ENCODE measurements around the gene ZNF695.
"Not testable (repeated sequence)": the region's sequence is repeated elsewhere in the genome, so short reads cannot be mapped to it uniquely, and the experiment has no call there.

ZNF695 gene

DNA sequence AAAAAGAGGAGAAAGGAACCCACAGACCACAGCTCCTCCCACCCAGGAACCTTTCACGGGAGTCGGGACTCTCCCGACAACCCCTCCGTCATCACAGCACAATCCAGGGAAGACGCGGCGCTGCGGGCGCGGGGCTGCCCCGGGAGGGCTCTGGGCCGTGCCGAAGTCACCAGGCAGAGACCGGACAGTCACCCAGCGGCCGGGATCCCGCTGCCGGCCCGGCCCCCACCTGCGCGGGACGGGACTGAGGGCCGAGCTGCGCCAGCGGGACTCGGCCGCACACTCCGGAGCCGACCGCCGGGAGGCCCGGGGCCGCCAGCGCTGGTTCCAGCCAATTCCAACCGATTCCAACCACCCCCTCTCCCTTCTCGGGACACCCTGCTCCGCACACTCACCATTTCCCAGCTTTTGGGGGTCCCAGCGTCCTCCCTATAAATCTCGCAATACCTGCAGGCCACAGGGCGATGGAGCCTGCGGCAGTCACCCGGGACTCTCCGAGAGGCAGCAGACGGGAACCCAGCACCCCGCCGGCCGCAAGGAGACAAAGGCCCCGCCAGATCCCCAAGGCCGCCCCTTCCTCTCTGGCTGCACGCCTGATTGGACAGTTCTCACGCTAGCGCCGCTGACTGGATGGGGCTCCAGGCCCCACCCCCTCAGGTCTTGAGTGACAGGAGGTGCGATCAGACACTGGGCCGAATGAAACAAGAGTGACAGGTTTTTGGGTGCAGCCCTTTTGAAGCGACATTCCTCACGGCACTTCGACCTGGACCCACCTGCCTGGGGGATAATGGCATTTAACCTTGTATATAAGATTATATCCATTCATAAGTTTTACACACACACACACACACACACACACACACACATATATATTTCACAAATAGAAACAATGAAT is at the start of gene ZNF695:
TSS of gene ZNF695 (minus strand) at position 547 of the 895 bp plus-strand sequence. CDS start at position 398, 149 bp downstream.
- H3K4me1 Mint-ChIP-seq (ENCODE audit: low read depth), result no peaks in the 10 kb centered on the region
- H3K4me3 Mint-ChIP-seq, result peak within 1 kb of the TSS; percentile 81
- no peak within 1 kb of the TSS for H3K27ac Mint-ChIP-seq
- H3K27me3 Mint-ChIP-seq (ENCODE audit: low read depth), result peaks cover 15% of the 10 kb centered on the region
- peaks cover 28% of the 10 kb centered on the region for H3K9me3 Mint-ChIP-seq
- H3K36me3 Mint-ChIP-seq (ENCODE audit: low read depth), result no peaks in the 10 kb centered on the region

DNA sequence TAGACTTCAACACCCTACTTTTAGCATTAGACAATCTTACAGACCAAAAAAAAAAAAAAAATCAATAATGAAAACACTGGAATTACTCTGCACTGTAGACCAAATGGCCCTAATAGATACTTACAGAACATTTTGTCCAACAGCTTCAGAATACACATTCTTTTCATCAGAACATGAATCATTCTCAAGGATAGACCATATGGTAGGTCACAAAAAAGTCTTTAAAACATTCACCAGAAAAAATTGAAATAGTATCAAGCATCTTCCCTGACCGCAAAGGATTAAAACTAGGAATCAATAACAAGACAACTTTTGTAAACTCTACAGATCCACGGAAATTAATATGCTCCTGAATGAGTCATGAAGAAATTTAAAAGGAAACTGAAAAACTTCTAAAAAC is 48.2 kb upstream of the ZNF695 start:
- Mint-ChIP-seq H3K27me3 (ENCODE audit: low read depth) (no peaks in the 10 kb centered on the region), H3K36me3 (ENCODE audit: low read depth) (peaks cover 16% of the 10 kb centered on the region), H3K4me3 (no peak overlapping the region), H3K9me3 (peaks cover 74% of the 10 kb centered on the region), H3K27ac (no peak overlapping the region), H3K4me1 (ENCODE audit: low read depth) (no peaks in the 10 kb centered on the region)

DNA sequence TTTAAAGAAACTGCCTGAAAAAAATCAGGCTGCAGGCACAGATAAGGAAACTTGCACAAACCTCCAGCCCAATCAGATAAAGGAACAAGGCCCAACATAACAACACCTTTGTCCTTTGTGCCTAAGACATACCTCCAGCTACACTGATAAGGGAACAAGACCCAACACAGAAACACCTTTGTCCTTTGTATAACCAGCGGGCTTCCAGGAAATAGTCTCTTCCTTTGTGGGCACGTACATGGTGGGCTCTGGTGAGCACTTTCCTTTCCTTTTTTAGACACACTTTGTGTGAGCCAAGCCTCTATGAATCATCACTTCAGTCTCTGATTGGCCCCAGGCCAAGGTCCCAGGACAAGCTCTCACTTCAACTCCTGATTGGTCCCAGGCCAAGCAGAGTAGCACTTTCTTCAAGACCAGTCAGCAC is 47.1 kb upstream of the ZNF695 start:
- Mint-ChIP-seq H3K27me3 (ENCODE audit: low read depth) (no peaks in the 10 kb centered on the region), H3K27ac (no peak overlapping the region), H3K36me3 (ENCODE audit: low read depth) (peaks cover 16% of the 10 kb centered on the region), H3K9me3 (peaks cover 73% of the 10 kb centered on the region), H3K4me1 (ENCODE audit: low read depth) (no peaks in the 10 kb centered on the region), H3K4me3 (no peak overlapping the region)

DNA sequence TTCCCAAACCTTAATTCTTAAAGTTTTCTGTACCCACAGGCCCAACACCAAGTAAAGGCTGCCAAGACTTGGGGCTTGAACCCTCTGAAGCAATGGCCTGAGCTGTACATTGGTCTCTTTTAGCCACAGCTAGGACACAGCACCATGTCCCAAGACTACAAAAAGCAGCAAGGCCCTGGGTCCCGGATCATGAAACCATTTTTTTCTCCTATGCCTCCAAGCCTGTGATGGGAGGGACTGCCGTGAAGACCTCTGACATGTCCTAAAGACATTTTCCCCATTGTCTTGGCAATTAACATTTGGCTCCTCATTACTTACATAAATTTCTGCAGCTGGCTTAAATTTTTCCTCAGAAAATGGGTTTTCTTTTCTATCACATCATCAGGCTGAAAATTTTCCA is 39.8 kb upstream of the ZNF695 start:
- H3K36me3 Mint-ChIP-seq (ENCODE audit: low read depth), result peaks cover 3% of the 10 kb centered on the region
- no peak overlapping the region for H3K4me3 Mint-ChIP-seq
- H3K27ac Mint-ChIP-seq, result no peak overlapping the region
- no peaks in the 10 kb centered on the region for H3K27me3 Mint-ChIP-seq (ENCODE audit: low read depth)
- no peaks in the 10 kb centered on the region for H3K4me1 Mint-ChIP-seq (ENCODE audit: low read depth)
- peaks cover 73% of the 10 kb centered on the region for H3K9me3 Mint-ChIP-seq

DNA sequence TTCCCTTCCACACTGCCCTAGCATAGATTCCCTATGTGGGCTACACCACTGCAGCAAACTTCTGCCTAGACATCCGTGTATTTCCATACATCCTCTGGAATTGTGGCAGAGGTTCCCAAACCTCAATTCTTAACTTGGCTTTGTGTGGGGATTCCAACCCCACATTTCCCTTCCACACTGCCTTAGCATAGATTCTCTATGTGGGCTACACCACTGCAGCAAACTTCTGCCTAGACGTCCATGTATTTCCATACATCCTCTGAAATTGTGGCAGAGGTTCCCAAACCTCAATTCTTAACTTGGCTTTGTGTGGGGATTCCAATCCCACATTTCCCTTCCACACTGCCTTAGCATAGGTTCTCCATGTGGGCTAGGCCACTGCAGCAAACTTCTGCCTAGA is 39.4 kb upstream of the ZNF695 start:
- no peaks in the 10 kb centered on the region for H3K4me1 Mint-ChIP-seq (ENCODE audit: low read depth)
- H3K4me3 Mint-ChIP-seq, result no peak overlapping the region
- H3K27ac Mint-ChIP-seq, result no peak overlapping the region
- H3K9me3 Mint-ChIP-seq, result peaks cover 73% of the 10 kb centered on the region
- H3K27me3 Mint-ChIP-seq (ENCODE audit: low read depth), result no peaks in the 10 kb centered on the region
- peaks cover 1% of the 10 kb centered on the region for H3K36me3 Mint-ChIP-seq (ENCODE audit: low read depth)

DNA sequence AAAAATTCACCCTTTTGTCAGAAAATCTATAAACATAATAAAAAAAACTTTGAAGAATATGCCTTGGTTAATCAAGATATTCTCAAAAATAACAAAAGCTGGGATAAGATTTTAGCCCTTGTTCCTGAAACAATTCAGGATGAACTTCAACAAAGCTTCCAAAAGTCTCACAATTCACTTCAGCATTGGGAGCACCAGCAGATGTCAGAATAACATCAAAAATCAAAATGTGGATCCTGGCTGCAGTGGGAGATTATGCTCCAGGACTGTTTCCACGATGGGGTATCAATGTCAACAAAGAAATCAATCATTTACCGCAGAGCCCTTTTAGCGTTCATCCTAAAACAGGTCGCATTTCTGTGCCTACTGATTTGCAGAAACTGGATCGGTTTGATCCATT is 35.5 kb upstream of the ZNF695 start:
- Mint-ChIP-seq H3K27ac (no peak overlapping the region), H3K9me3 (peaks cover 67% of the 10 kb centered on the region), H3K4me1 (ENCODE audit: low read depth) (no peaks in the 10 kb centered on the region), H3K4me3 (no peak overlapping the region), H3K27me3 (ENCODE audit: low read depth) (no peaks in the 10 kb centered on the region), H3K36me3 (ENCODE audit: low read depth) (peaks cover 3% of the 10 kb centered on the region)

DNA sequence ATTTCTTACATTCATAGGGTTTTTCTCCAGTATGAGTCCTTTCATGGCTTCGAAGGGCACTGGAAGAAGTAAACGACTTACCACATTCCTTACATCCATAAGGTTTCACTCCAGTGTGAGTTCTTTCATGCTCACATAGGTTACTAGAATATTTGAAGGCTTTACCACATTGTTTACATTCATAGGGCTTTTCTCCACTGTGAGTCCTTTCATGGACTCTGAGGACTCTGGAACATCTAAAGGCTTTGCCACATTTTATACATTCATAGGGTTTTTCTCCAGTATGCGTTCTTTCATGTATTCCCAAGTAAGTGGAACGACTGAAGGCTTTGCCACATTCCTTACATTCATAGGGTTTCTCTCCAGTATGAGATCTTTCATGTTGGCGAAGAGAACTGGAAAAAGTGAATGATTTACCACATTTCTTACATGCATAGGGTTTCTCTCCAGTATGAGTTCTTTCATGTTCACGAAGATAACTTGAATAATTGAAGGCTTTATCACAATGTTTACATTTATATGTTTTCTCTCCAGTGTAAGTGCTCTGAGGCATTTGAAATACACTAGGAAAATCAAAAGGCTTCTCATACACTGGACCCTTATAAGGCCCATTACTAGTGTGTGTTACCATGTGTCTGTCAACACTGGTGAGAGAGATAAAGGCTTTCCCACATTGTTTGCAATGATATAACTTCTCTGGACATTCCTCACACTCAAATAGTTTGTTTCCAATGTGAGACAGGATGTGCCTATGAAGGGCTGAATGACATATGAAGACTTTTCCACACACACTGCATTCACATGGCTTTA is 29.9 kb upstream of the ZNF695 start:
- Mint-ChIP-seq H3K27me3 (ENCODE audit: low read depth) (no peaks in the 10 kb centered on the region), H3K4me3 (no peak overlapping the region), H3K9me3 (peaks cover 68% of the 10 kb centered on the region), H3K36me3 (ENCODE audit: low read depth) (peaks cover 19% of the 10 kb centered on the region), H3K27ac (no peak overlapping the region), H3K4me1 (ENCODE audit: low read depth) (no peaks in the 10 kb centered on the region)

DNA sequence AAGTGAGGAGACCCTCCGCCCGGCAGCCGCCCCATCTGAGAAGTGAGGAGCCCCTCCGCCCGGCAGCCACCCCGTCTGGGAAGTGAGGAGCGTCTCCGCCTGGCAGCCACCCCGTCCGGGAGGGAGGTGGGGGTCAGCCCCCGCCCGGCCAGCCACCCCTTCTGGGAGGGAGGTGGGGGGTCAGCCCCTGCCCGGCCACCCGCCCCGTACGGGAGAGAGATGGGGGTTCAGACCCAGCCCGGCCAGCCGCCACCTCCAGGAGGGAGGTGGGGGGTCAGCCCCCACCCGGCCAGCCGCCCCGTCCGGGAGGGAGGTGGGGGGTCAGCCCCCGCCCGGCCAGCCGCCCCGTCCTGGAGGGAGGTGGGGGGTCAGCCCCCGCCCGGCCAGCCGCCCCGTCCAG is 24.4 kb upstream of the ZNF695 start:
- not testable (repeated sequence) for H3K27me3 Mint-ChIP-seq (ENCODE audit: low read depth); H3K4me3 Mint-ChIP-seq; H3K27ac Mint-ChIP-seq; H3K4me1 Mint-ChIP-seq (ENCODE audit: low read depth)
- H3K36me3 Mint-ChIP-seq (ENCODE audit: low read depth), result peaks cover 11% of the 10 kb centered on the region
- H3K9me3 Mint-ChIP-seq, result peaks cover 56% of the 10 kb centered on the region

DNA sequence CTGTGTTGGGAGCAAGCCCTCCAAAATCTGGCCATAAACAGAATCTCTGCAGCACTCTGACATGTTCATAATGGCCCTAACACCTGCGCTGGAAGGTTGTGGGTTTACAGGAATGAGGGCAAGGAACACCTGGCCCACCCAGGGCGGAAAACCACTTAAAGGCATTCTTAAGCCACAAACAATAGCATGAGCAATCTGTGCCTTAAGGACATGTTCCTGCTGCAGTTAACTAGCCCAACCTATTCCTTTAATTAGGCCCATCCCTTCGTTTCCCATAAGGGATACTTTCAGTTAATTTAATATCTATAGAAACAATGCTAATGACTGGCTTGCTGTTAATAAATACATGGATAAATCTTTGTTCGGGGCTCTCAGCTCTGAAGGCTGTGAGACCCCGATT is 16.8 kb upstream of the ZNF695 start:
- H3K4me3 Mint-ChIP-seq; H3K4me1 Mint-ChIP-seq (ENCODE audit: low read depth); H3K36me3 Mint-ChIP-seq (ENCODE audit: low read depth); H3K27me3 Mint-ChIP-seq (ENCODE audit: low read depth); H3K27ac Mint-ChIP-seq: not testable (repeated sequence)
- peaks cover 56% of the 10 kb centered on the region for H3K9me3 Mint-ChIP-seq

DNA sequence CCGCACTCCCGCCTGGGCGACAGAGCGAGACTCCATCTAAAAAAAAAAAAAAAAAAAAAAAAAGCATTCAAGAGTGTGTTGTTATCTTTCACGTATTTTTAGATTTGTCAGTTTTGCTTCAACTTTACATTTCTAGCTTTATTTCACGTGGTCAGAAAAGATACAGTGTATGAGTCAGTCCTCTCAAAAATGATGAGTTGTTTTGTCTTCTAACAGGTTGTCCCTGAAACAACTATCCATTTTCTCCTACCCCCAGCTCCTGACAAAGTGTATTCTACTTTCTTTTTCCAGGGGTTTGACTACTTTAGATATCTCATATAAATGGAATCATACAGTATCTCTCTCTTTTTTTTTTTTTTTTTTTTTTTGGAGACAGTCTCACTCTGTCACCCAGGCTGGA is 5.5 kb upstream of the ZNF695 start:
- no peaks in the 10 kb centered on the region for H3K36me3 Mint-ChIP-seq (ENCODE audit: low read depth)
- no peaks in the 10 kb centered on the region for H3K4me1 Mint-ChIP-seq (ENCODE audit: low read depth)
- H3K27ac Mint-ChIP-seq, result no peak overlapping the region
- H3K27me3 Mint-ChIP-seq (ENCODE audit: low read depth), result peaks cover under 1% of the 10 kb centered on the region
- no peak overlapping the region for H3K4me3 Mint-ChIP-seq
- peaks cover 31% of the 10 kb centered on the region for H3K9me3 Mint-ChIP-seq

DNA sequence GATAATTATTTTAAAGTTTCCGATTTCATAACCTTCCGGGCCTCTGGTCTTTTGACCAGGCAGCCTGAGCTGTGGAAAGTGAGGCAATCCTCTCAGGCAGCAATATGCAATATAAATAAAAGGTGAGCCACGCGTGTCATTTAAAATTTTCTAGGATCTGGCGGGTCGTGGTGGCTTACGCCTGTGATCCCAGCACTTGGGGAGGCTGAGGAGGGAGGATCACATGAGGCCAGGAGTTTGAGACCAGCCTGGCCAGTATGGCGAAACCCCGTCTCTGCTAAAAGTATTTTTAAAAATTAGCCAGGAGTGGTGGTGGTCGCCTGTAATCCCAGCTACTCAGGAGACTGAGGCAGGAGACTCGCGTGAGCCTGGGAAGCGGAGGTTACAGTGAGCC is 546 bp upstream of the ZNF695 start:
- Mint-ChIP-seq H3K27me3 (ENCODE audit: low read depth) (peaks cover 15% of the 10 kb centered on the region), H3K27ac (no peak overlapping the region), H3K36me3 (ENCODE audit: low read depth) (no peaks in the 10 kb centered on the region), H3K9me3 (peaks cover 23% of the 10 kb centered on the region), H3K4me1 (ENCODE audit: low read depth) (no peaks in the 10 kb centered on the region), H3K4me3 (peak overlapping the region; percentile 81)

DNA sequence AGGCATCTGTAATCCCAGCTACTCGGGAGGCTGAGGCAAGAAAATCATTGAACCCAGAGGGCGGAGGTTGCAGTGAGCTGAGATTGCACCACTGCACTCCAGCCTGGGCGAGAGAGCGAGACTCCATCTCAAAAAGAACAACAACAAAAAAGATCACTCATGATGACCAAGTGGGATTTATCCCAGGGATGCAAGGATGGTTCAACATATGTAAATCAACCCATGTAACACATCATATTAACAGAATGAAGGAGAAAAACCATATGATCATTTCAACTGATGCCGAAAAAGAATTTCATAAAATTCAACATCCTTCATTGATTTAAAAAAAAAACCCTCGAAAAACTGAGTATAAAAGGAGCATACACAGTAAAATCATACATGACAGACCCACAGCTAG is 3.8 kb downstream of the ZNF695 start:
- Mint-ChIP-seq H3K9me3 (peaks cover 45% of the 10 kb centered on the region), H3K27me3 (ENCODE audit: low read depth) (peaks cover 15% of the 10 kb centered on the region)
- H3K27ac Mint-ChIP-seq; H3K4me3 Mint-ChIP-seq; H3K4me1 Mint-ChIP-seq (ENCODE audit: low read depth); H3K36me3 Mint-ChIP-seq (ENCODE audit: low read depth): not testable (repeated sequence)

DNA sequence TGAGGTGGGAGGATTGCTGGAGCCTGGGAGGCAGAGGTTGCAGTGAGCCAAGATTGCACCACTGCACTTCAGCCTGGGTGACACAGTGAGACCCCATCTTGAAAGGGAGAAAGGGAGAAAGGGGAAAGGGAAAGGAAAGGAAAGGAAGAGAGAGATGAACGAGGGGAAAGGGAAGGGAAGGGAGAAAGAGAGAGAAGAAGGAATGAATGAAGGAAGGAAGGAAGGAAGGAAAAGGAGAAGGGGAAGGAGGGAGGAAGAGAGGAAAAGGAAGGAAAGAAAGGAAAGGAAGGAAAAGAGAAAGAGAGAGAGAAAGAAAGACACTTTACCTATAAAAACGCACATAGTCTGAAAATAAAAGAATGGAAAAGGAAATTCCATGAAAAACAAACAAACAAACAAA is 18.0 kb downstream of the ZNF695 start:
- H3K27me3 Mint-ChIP-seq (ENCODE audit: low read depth), result no peaks in the 10 kb centered on the region
- no peaks in the 10 kb centered on the region for H3K4me1 Mint-ChIP-seq (ENCODE audit: low read depth)
- H3K9me3 Mint-ChIP-seq, result peaks cover 83% of the 10 kb centered on the region
- H3K27ac Mint-ChIP-seq, result no peak overlapping the region
- H3K4me3 Mint-ChIP-seq, result no peak overlapping the region
- H3K36me3 Mint-ChIP-seq (ENCODE audit: low read depth), result peaks cover 3% of the 10 kb centered on the region

DNA sequence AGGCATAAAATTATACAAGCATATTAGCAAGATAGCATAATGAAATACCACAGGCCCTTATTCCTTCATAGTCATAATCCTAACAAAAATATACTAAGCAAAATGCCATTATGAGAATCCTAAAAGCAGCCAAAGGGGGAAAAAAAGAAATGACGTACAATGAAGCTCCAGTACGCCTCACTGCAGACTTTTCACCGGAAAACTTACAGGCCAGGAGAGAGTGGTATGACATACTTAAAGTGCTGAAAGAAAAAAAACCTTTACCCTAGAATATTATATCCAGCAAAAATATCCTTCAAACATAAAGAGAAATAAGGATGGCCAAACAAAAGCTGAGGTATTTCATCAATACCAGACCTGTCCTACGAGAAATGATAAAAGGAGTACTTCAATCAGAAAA is 19.5 kb downstream of the ZNF695 start:
- peaks cover 89% of the 10 kb centered on the region for H3K9me3 Mint-ChIP-seq
- H3K27me3 Mint-ChIP-seq (ENCODE audit: low read depth), result no peaks in the 10 kb centered on the region
- H3K4me3 Mint-ChIP-seq, result no peak overlapping the region
- peaks cover 7% of the 10 kb centered on the region for H3K36me3 Mint-ChIP-seq (ENCODE audit: low read depth)
- H3K4me1 Mint-ChIP-seq (ENCODE audit: low read depth), result no peaks in the 10 kb centered on the region
- no peak overlapping the region for H3K27ac Mint-ChIP-seq
